WERI-Rb-1 (cell line): ENCODE results near the gene KCTD17.

Experiments
- DNase-seq: peaks from one replicate; pipeline ENCODE4 v3.0.0-alpha.2; 2020
- H3K27ac ChIP-seq: fragments of 250-450 bp; sonication (Bioruptor Pico); 2 replicates; pipeline ENCODE4 v1.5.1; 2020; ENCODE audit warnings: mild to moderate bottlenecking, moderate library complexity
- H3K27me3 ChIP-seq: fragments of 250-450 bp; sonication (Bioruptor Pico); 2 replicates; pipeline ENCODE4 v1.5.1; 2021; ENCODE audit warnings: mild to moderate bottlenecking, low read depth, moderate library complexity; ENCODE audit not compliant: insufficient read depth, severe bottlenecking
- H3K36me3 ChIP-seq: fragments of 250-450 bp; sonication (Bioruptor Pico); 2 replicates; pipeline ENCODE4 v1.5.1; 2020; ENCODE audit warnings: mild to moderate bottlenecking, moderate library complexity
- H3K4me3 ChIP-seq: 2 replicates; pipeline ENCODE4 v1.5.1; 2011; ENCODE audit warnings: low read depth, mild to moderate bottlenecking, control low read depth, low read length
- H3K9me3 ChIP-seq: fragments of 250-450 bp; sonication (Bioruptor Pico); 2 replicates; pipeline ENCODE4 v1.5.1; 2021; ENCODE audit warnings: mild to moderate bottlenecking, moderate library complexity; ENCODE audit not compliant: severe bottlenecking
- CTCF ChIP-seq: IDR thresholded peaks from 2 replicates; pipeline ENCODE4 v1.5.1; 2011; ENCODE audit warnings: low read depth, mild to moderate bottlenecking, control low read depth, inconsistent platforms, low read length

Gene KCTD17

DNA sequence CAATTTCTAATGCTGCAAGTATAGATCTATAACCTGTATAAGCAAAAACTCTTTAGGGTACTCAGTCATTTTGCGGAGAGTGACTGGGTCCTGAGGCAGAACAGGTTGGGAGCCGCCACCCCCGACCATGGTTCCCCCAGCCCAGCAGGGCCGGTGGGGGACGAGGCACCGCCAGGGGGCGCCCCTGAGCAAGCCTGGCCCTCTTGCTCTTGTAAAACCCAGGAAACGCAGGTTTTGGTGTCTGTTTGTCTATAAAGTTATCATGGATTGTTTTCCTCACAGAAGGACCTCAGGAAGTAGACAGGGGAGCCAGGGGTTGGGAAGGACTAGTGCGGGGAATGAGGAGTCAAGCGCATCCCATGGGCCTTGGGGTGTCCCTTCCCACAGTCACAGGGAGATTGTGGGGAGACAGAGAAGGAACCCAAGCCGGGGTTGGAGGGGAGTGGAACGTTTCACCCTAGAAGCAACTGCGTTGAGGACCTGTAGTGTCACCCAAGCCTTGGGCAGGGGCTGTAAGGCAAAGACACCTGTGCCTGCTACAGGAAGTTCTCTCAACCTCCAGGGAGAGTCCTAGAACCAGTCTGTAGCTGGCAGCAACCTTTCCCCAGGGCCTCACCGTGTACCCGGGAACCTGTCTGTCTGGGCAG is 26.4 kb downstream of the KCTD17 start:
- Histone ChIP-seq H3K27me3 (no peaks in the 10 kb centered on the region), H3K4me3 (no peak overlapping the region), H3K36me3 (no peaks in the 10 kb centered on the region), H3K9me3 (no peaks in the 10 kb centered on the region), H3K27ac (no peak overlapping the region)
- DNase-seq: peak; percentile 76
- peak; percentile 93 for TF ChIP-seq CTCF

DNA sequence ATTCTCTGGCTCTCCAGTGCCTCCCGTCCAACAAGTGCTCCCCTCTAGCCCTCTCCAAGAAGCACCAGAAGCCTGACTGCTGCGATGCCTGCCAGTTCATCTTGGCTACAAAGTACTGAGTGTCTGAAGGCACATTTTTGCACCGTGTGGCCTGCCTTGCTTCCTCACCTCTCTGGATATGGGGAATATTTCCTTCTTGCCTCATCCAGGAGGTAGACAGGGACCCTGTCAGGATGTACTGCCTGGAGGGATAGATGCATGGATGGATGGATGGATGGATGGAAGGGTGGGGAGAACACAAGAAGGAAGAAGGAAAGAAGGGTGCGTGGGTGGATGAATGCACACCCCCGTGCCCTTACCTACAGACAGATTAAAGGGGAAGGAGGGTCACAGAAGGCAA is 27.6 kb downstream of the KCTD17 start:
- Histone ChIP-seq H3K27ac (no peak overlapping the region), H3K36me3 (no peaks in the 10 kb centered on the region), H3K4me3 (no peak overlapping the region), H3K9me3 (no peaks in the 10 kb centered on the region), H3K27me3 (no peaks in the 10 kb centered on the region)
- TF ChIP-seq CTCF: no peak
- no peak for DNase-seq

DNA sequence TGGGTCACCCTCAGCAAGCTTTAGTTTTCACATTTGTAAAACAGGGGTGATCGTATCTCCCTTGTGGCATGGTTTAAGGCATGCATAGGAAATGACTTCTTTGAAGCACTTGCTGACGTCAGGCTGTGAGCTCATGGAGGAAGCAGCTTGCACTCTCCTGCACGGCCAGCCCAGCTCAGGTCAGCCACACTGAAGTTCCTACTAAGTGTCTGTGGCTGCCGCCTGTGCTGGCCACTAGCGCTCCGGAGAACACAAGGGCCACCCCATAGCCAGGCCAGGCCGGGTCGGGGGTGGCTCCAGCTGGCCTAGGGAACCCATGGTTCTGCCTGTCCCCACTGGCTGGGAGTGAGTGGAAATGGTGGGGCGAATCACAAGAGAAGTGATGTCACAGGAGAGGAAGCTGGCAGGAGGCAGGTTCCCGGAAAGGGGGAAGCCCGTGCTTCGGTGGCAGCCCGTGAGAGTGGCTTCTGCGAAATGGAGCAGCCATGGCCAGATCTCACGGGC is 28.2 kb downstream of the KCTD17 start:
- Histone ChIP-seq H3K9me3 (no peaks in the 10 kb centered on the region), H3K27me3 (no peaks in the 10 kb centered on the region), H3K4me3 (no peak overlapping the region), H3K36me3 (no peaks in the 10 kb centered on the region), H3K27ac (no peak overlapping the region)
- TF ChIP-seq CTCF: no peak
- no peak for DNase-seq

- no peak for TF ChIP-seq CTCF
- H3K4me3 ChIP-seq: no peak overlapping the region
- H3K27ac ChIP-seq: no peak overlapping the region
- DNase-seq: no peak
- H3K36me3 ChIP-seq: no peaks in the 10 kb centered on the region
- no peaks in the 10 kb centered on the region for H3K27me3 ChIP-seq
- H3K9me3 ChIP-seq: no peaks in the 10 kb centered on the region
These were observed 28.9 kb downstream of the KCTD17 start for GRCh38 chr22:37080438-37080837.

DNA sequence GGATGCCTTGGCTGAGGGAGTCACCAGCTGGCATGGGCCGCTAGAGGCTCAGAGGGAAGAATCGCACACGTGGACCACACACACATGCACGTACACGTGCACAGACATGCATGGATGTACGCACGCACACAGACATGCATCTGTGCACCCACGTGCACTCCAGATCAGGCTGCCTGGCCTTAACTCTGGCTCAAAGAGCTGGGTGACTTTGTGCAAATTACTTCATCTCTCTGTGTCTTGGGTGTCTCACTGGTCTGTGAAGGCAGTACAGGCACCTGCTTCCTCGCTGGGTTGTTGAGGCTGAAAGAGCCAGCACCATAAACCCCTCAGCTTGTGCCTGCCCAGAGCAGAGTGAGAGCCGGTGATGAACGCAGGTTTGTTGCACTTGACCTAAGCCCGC is 29.3 kb downstream of the KCTD17 start:
- H3K4me3 ChIP-seq: no peak overlapping the region
- TF ChIP-seq CTCF: no peak
- H3K27me3 ChIP-seq: no peaks in the 10 kb centered on the region
- no peaks in the 10 kb centered on the region for H3K9me3 ChIP-seq
- DNase-seq: no peak
- H3K36me3 ChIP-seq: no peaks in the 10 kb centered on the region
- no peak overlapping the region for H3K27ac ChIP-seq
